Measurements from ENCODE around the gene COL4A2. TPM values are rescaled to one million over a fixed set of nuclear protein-coding genes. Genes with fewer than 3 reads are reported as not detected.

The COL4A2 gene
- total RNA-seq, 1 experiment from 2014 or later, result 74.5 TPM

DNA sequence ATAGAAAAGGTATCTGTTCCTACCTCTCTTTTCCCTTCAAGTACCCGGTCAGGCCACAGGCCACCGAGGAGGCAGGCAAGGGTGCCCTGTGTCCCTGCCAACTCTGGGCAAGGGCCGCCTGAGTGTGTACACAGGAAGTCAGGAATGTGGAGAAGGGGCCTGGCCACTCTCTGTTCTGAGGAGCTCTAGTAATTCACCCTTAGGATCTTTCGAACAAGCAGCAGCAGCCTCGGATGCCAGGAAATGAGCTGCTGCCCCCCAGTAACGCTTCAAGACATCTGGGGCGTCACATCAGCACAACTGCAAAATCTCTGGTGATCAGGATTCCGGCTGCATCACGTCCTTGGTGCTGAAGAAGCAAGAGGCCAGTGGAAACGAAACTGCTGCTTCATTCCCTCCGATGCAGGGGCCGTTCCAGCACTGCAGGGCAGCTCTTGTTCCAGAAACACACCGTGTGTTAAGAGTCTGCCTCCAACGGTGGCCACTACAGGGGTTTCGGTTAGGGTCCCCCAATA, 252.4 kb downstream of the COL4A2 start:
- Histone ChIP-seq H4K20me1 (ENCODE audit: low read length) (no peaks in the 10 kb centered on the region), H3K79me2 (ENCODE audit: low read length) (peaks cover 78% of the 10 kb centered on the region), H3K27ac (ENCODE audit: low read length) (peak overlapping the region; percentile 66), H3K9me2 (replicated peaks; ENCODE audit: low read length) (no peaks in the 10 kb centered on the region), H3K9me3 (ENCODE audit: low read length) (no peaks in the 10 kb centered on the region), H3K36me3 (ENCODE audit: low read depth, low read length) (no peaks in the 10 kb centered on the region), H2AFZ (ENCODE audit: low read length) (no peak overlapping the region), H3F3A (ENCODE audit: low read length, unreplicated experiment) (no peaks in the 10 kb centered on the region), H3K4me3 (ENCODE audit: low read length) (peak overlapping the region; percentile 94), H3K27me3 (ENCODE audit: low read length) (no peaks in the 10 kb centered on the region), H3K9ac (ENCODE audit: low read length) (peak overlapping the region; percentile 78), H3K4me2 (ENCODE audit: low read length) (peak overlapping the region; percentile 91), H3K4me1 (ENCODE audit: insufficient read depth, low read length) (peaks cover 21% of the 10 kb centered on the region; the same call in 1 of the 2 replicates)
- POLR2A ChIA-PET (ENCODE audit: unreplicated experiment), result interaction anchor here (0.6 kb wide), 1 partner anchor 60 kb away, joined by 5 read pairs; no protein-coding TSS in a partner anchor
- BruUV-seq (replicated peaks), result no TSS peak
- CTCF ChIA-PET, result interaction anchor here (0.6 kb wide), 1 partner anchor 13 kb away, joined by 9 read pairs; no protein-coding TSS in a partner anchor
- ATAC-seq, result peak; percentile 65
- intact Hi-C loops (cut with micrococcal nuclease), result no loop called here
- no peak for TF ChIP-seq EZH2 (IDR thresholded peaks at IDR 0.05; ENCODE audit: low read length, unreplicated experiment)
- TF ChIP-seq EZH2phosphoT487 (IDR thresholded peaks at IDR 0.05; ENCODE audit: borderline replicate concordance, low read length), result no peak
- TF ChIP-seq, protein P1, sequence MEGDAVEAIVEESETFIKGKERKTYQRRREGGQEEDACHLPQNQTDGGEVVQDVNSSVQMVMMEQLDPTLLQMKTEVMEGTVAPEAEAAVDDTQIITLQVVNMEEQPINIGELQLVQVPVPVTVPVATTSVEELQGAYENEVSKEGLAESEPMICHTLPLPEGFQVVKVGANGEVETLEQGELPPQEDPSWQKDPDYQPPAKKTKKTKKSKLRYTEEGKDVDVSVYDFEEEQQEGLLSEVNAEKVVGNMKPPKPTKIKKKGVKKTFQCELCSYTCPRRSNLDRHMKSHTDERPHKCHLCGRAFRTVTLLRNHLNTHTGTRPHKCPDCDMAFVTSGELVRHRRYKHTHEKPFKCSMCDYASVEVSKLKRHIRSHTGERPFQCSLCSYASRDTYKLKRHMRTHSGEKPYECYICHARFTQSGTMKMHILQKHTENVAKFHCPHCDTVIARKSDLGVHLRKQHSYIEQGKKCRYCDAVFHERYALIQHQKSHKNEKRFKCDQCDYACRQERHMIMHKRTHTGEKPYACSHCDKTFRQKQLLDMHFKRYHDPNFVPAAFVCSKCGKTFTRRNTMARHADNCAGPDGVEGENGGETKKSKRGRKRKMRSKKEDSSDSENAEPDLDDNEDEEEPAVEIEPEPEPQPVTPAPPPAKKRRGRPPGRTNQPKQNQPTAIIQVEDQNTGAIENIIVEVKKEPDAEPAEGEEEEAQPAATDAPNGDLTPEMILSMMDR (conservative IDR thresholded peaks at IDR 0.05; ENCODE audit: low read depth, low read length), result no peak
- peak; percentile 70 for DNase-seq

DNA sequence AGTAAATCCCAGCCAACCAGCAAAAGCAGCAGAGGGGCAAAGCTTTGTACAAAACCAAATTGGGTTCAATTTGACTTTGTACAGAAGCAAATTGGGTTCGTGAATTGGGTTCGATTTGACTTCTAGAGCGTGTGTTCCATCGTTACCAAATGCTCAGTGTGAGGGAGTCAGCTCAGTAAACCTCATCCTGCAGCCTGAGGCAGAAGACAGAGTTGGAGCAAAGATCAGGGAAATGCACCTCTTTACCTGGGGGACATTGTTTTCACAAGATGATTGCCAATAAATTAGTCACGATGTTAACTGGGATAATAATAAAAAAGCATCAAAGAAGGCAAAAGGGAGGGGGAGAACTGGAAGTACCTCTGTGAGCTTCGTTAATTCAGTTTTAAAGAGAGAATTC, 252.9 kb downstream of the COL4A2 start:
- CTCF ChIA-PET, result interaction anchor here (0.7 kb wide), 1 partner anchor 104 kb away, joined by 3 read pairs; no protein-coding TSS in a partner anchor
- Histone ChIP-seq H3K4me1 (ENCODE audit: insufficient read depth, low read length) (peaks cover 24% of the 10 kb centered on the region; the same call in 1 of the 2 replicates), H3K4me3 (ENCODE audit: low read length) (peak overlapping the region; percentile 94), H3K36me3 (ENCODE audit: low read depth, low read length) (no peaks in the 10 kb centered on the region), H3K79me2 (ENCODE audit: low read length) (peaks cover 73% of the 10 kb centered on the region), H4K20me1 (ENCODE audit: low read length) (no peaks in the 10 kb centered on the region), H2AFZ (ENCODE audit: low read length) (no peak overlapping the region; the same call in 1 of the 2 replicates), H3K9ac (ENCODE audit: low read length) (peak overlapping the region; percentile 78), H3K9me2 (replicated peaks; ENCODE audit: low read length) (no peaks in the 10 kb centered on the region), H3K27ac (ENCODE audit: low read length) (peak overlapping the region; percentile 66), H3F3A (ENCODE audit: low read length, unreplicated experiment) (no peaks in the 10 kb centered on the region), H3K9me3 (ENCODE audit: low read length) (no peaks in the 10 kb centered on the region), H3K4me2 (ENCODE audit: low read length) (peak overlapping the region; percentile 91), H3K27me3 (ENCODE audit: low read length) (no peaks in the 10 kb centered on the region)
- DNase-seq, result peak; percentile 59
- BruUV-seq (replicated peaks), result TSS peak; percentile 34
- peak; percentile 47 for ATAC-seq
- TF ChIP-seq EZH2phosphoT487 (IDR thresholded peaks at IDR 0.05; ENCODE audit: borderline replicate concordance, low read length) (no peak), EZH2 (IDR thresholded peaks at IDR 0.05; ENCODE audit: low read length, unreplicated experiment) (no peak)
- TF ChIP-seq, protein P1 (conservative IDR thresholded peaks at IDR 0.05; ENCODE audit: low read depth, low read length), result no peak
- POLR2A ChIA-PET (ENCODE audit: unreplicated experiment), result interaction anchor here (0.6 kb wide), 1 partner anchor 60 kb away, joined by 5 read pairs; no protein-coding TSS in a partner anchor
- intact Hi-C loops (cut with micrococcal nuclease), result loop anchor here (2.0 to 5.0 kb wide), 2 partner anchors 59 to 103 kb away; no protein-coding TSS in a partner anchor
